ENCODE results near the gene ROBO1. TPM values are rescaled to one million over a fixed set of nuclear protein-coding genes. Genes with fewer than 3 reads are reported as not detected.

The ROBO1 gene
- total RNA-seq, 1 experiment from 2014 or later: 32.2 TPM

DNA sequence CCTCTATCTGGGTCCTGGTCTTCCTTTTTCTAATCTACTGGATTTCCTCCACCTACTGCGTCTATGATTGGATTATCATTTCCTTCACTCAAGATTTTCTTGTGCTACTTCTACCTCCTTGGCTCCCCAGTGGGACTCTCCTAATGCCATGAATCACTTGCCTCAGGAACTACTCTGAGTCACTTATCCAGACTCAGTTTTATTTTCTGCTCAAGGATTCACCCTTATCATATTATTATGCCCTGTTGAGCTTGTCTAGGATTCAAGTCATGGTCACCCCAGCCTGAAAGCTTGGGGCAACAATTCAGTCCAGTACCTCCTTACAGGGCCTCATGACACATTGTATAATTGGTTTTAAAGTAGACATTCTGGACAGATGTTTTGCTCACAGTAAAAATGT lies 968.1 kb downstream of the ROBO1 start:
- no TSS peak for BruUV-seq (replicated peaks)
- Mint-ChIP-seq H3K27ac (ENCODE audit: low read depth, unreplicated experiment) (no peak overlapping the region), H3K27me3 (ENCODE audit: insufficient read depth, unreplicated experiment) (no peaks in the 10 kb centered on the region), H3K4me1 (ENCODE audit: insufficient read depth, unreplicated experiment) (peaks cover 14% of the 10 kb centered on the region), H3K36me3 (ENCODE audit: insufficient read depth, unreplicated experiment) (no peaks in the 10 kb centered on the region), H3K4me3 (ENCODE audit: unreplicated experiment) (no peak overlapping the region), H3K9me3 (ENCODE audit: unreplicated experiment) (peaks cover 6% of the 10 kb centered on the region)
- TF ChIP-seq, protein P1, sequence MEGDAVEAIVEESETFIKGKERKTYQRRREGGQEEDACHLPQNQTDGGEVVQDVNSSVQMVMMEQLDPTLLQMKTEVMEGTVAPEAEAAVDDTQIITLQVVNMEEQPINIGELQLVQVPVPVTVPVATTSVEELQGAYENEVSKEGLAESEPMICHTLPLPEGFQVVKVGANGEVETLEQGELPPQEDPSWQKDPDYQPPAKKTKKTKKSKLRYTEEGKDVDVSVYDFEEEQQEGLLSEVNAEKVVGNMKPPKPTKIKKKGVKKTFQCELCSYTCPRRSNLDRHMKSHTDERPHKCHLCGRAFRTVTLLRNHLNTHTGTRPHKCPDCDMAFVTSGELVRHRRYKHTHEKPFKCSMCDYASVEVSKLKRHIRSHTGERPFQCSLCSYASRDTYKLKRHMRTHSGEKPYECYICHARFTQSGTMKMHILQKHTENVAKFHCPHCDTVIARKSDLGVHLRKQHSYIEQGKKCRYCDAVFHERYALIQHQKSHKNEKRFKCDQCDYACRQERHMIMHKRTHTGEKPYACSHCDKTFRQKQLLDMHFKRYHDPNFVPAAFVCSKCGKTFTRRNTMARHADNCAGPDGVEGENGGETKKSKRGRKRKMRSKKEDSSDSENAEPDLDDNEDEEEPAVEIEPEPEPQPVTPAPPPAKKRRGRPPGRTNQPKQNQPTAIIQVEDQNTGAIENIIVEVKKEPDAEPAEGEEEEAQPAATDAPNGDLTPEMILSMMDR (IDR thresholded peaks at IDR 0.05; ENCODE audit: unreplicated experiment): no peak
- ChIA-PET POLR2A (interaction anchor here (0.9 to 1.0 kb wide), 2 partner anchors 40 to 102 kb away, joined by 3 read pairs; no protein-coding TSS in a partner anchor), CTCF (no interaction called here)
- intact Hi-C loops (cut with micrococcal nuclease): no loop called here
- no peak for DNase-seq (ENCODE audit: unreplicated experiment)

DNA sequence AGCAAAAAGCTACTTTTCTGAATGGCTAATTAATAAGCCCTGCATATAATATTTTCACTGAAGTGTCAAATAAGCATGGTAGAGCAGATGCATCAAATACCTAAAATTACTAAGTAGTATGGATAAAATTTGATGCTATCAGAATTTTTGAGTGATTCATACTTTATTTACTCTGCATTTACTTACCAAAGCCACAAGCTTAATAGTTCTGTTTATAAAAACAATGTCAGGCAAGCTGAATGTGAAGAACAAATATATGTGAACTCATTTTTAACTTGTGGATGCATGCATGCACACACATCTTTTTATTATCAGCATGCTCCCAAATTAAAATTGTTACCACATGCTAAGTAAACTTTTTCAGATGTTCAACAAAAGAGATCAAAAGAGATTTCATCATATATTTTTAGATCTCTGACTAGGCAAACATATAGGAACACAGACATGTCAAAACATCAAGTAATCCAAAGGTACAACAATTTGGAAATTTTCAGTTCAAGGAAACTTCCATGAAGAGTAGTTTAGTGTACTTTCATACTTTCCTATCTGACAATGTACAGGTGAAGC lies 969.4 kb downstream of the ROBO1 start:
- TF ChIP-seq, protein P1 (IDR thresholded peaks at IDR 0.05; ENCODE audit: unreplicated experiment): no peak
- no peak for DNase-seq (ENCODE audit: unreplicated experiment)
- BruUV-seq (replicated peaks): no TSS peak
- intact Hi-C loops (cut with micrococcal nuclease): no loop called here
- ChIA-PET POLR2A (interaction anchor here (0.6 to 1.6 kb wide), 4 partner anchors 9 to 220 kb away, joined by 3 to 6 read pairs (median 3); no protein-coding TSS in a partner anchor), CTCF (no interaction called here)
- peaks cover 6% of the 10 kb centered on the region for H3K9me3 Mint-ChIP-seq (ENCODE audit: unreplicated experiment)
- H3K27ac Mint-ChIP-seq (ENCODE audit: low read depth, unreplicated experiment): no peak overlapping the region
- no peaks in the 10 kb centered on the region for H3K27me3 Mint-ChIP-seq (ENCODE audit: insufficient read depth, unreplicated experiment)
- no peak overlapping the region for H3K4me3 Mint-ChIP-seq (ENCODE audit: unreplicated experiment)
- peaks cover 10% of the 10 kb centered on the region for H3K4me1 Mint-ChIP-seq (ENCODE audit: insufficient read depth, unreplicated experiment)
- H3K36me3 Mint-ChIP-seq (ENCODE audit: insufficient read depth, unreplicated experiment): no peaks in the 10 kb centered on the region

DNA sequence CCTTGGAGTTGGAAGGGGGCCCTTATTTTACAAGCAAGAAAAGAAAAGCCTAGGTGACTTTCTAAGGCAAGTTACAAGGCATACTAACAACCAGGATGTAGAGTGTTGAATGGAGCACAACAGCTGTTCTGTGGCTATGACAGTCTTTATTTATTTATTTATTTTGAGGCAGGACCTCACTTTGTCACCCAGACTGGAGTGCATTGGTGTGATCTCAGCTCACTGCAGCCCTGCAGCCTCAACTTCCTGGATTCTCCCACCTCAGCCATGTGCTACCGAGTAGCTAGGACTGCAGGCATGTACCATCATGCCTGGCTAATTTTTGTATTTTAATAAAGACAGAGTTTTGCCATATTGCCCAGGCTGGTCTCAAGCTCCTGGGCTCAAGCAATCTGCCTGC lies 973.4 kb downstream of the ROBO1 start:
- DNase-seq (ENCODE audit: unreplicated experiment): no peak
- Mint-ChIP-seq H3K4me1 (ENCODE audit: insufficient read depth, unreplicated experiment) (peaks cover 6% of the 10 kb centered on the region), H3K27me3 (ENCODE audit: insufficient read depth, unreplicated experiment) (no peaks in the 10 kb centered on the region), H3K36me3 (ENCODE audit: insufficient read depth, unreplicated experiment) (no peaks in the 10 kb centered on the region), H3K4me3 (ENCODE audit: unreplicated experiment) (no peak overlapping the region), H3K27ac (ENCODE audit: low read depth, unreplicated experiment) (no peak overlapping the region), H3K9me3 (ENCODE audit: unreplicated experiment) (peaks cover 1% of the 10 kb centered on the region)
- intact Hi-C loops (cut with micrococcal nuclease): no loop called here
- CTCF ChIA-PET: no interaction called here
- TF ChIP-seq, protein P1 (IDR thresholded peaks at IDR 0.05; ENCODE audit: unreplicated experiment): no peak
- POLR2A ChIA-PET: interaction anchor here (1.1 to 1.7 kb wide), 3 partner anchors 10 to 223 kb away, joined by 3 to 6 read pairs (median 3); no protein-coding TSS in a partner anchor
- BruUV-seq (replicated peaks): no TSS peak

DNA sequence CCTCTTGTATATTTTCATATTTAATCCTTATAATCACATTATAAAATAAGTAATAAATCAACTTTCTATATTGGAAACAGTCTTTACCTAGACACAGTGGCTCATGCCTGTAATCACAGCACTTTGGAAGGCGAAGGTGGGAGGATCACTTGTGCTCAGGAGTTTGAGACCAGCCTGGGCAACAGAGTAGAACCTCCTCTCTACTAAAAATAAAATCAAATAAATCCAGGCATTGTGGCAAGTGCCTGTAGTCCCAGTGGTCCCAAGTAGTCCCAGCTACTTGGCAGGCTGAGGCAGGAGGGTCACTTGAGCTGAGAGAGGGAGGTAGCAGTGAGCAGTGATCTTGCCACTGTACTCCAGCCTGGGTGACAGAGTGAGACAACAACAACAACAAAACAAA lies 975.1 kb downstream of the ROBO1 start:
- TF ChIP-seq, protein P1 (IDR thresholded peaks at IDR 0.05; ENCODE audit: unreplicated experiment): no peak
- ChIA-PET CTCF (interaction anchor here (0.6 to 0.7 kb wide), 2 partner anchors 127 to 214 kb away, joined by 3 to 5 read pairs; no protein-coding TSS in a partner anchor), POLR2A (interaction anchor here (0.8 to 1.8 kb wide), 7 partner anchors 9 to 225 kb away, joined by 3 to 8 read pairs (median 5); no protein-coding TSS in a partner anchor)
- Mint-ChIP-seq H3K36me3 (ENCODE audit: insufficient read depth, unreplicated experiment) (no peaks in the 10 kb centered on the region), H3K4me1 (ENCODE audit: insufficient read depth, unreplicated experiment) (peaks cover 5% of the 10 kb centered on the region), H3K9me3 (ENCODE audit: unreplicated experiment) (no peaks in the 10 kb centered on the region), H3K27ac (ENCODE audit: low read depth, unreplicated experiment) (no peak overlapping the region), H3K4me3 (ENCODE audit: unreplicated experiment) (no peak overlapping the region), H3K27me3 (ENCODE audit: insufficient read depth, unreplicated experiment) (no peaks in the 10 kb centered on the region)
- DNase-seq (ENCODE audit: unreplicated experiment): no peak
- intact Hi-C loops (cut with micrococcal nuclease): no loop called here
- BruUV-seq (replicated peaks): no TSS peak

Data from MCF 10A (cell line).